ENCODE measurements around the gene LTBP3. TPM values are rescaled to one million over a fixed set of nuclear protein-coding genes. Genes with fewer than 3 reads are reported as not detected.

The LTBP3 gene
- total RNA-seq, 1 experiment from 2014 or later: 1.3 TPM

GRCh38 chr11:65501472-65502273 lies 56.5 kb downstream of the LTBP3 start:
- Histone ChIP-seq H3K9ac (ENCODE audit: low read length) (peak overlapping the region; percentile 89), H3K79me2 (ENCODE audit: low read length) (peaks cover 47% of the 10 kb centered on the region), H3K4me2 (ENCODE audit: low read depth, low read length, poor library complexity, severe bottlenecking) (peak overlapping the region; percentile 99), H3K4me3 (ENCODE audit: low read length) (peak overlapping the region; percentile 83), H4K20me1 (ENCODE audit: insufficient read depth, low read depth, low read length) (peaks cover 64% of the 10 kb centered on the region), H3K27ac (ENCODE audit: low read length) (peak overlapping the region; percentile 99), H3K4me1 (ENCODE audit: low read length) (peaks cover 80% of the 10 kb centered on the region), H3K9me3 (ENCODE audit: low read length) (no peaks in the 10 kb centered on the region), H3K27me3 (ENCODE audit: low read length) (no peaks in the 10 kb centered on the region), H3K9me2 (replicated peaks; ENCODE audit: insufficient read depth, low read length) (no peaks in the 10 kb centered on the region), H3K36me3 (ENCODE audit: insufficient read depth, low read length) (peaks cover 66% of the 10 kb centered on the region), H2AFZ (ENCODE audit: low read length) (no peak overlapping the region)
- peak; percentile 67 for DNase-seq

DNA sequence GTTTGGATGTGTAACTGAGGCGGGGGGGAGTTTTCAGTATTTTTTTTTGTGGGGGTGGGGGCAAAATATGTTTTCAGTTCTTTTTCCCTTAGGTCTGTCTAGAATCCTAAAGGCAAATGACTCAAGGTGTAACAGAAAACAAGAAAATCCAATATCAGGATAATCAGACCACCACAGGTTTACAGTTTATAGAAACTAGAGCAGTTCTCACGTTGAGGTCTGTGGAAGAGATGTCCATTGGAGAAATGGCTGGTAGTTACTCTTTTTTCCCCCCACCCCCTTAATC lies 57.0 kb downstream of the LTBP3 start:
- peak overlapping the region; percentile 83 for H3K4me3 ChIP-seq (ENCODE audit: low read length)

GRCh38 chr11:65500387-65501185 lies 57.6 kb downstream of the LTBP3 start:
- Histone ChIP-seq H3K9me3 (ENCODE audit: low read length) (no peaks in the 10 kb centered on the region), H3K9ac (ENCODE audit: low read length) (peak overlapping the region; percentile 89), H3K4me2 (ENCODE audit: low read depth, low read length, poor library complexity, severe bottlenecking) (peak overlapping the region; percentile 99), H2AFZ (ENCODE audit: low read length) (no peak overlapping the region), H3K4me1 (ENCODE audit: low read length) (peaks cover 74% of the 10 kb centered on the region), H4K20me1 (ENCODE audit: insufficient read depth, low read depth, low read length) (peaks cover 63% of the 10 kb centered on the region), H3K36me3 (ENCODE audit: insufficient read depth, low read length) (peaks cover 66% of the 10 kb centered on the region), H3K9me2 (replicated peaks; ENCODE audit: insufficient read depth, low read length) (no peaks in the 10 kb centered on the region), H3K79me2 (ENCODE audit: low read length) (peaks cover 47% of the 10 kb centered on the region), H3K4me3 (ENCODE audit: low read length) (peak overlapping the region; percentile 83), H3K27ac (ENCODE audit: low read length) (peak overlapping the region; percentile 99), H3K27me3 (ENCODE audit: low read length) (no peaks in the 10 kb centered on the region)
- DNase-seq: peak; percentile 82

More for the DNA sequence above, 57.0 kb downstream of the LTBP3 start:
- Histone ChIP-seq H3K4me1 (ENCODE audit: low read length) (peaks cover 80% of the 10 kb centered on the region), H3K36me3 (ENCODE audit: insufficient read depth, low read length) (peaks cover 66% of the 10 kb centered on the region), H3K4me2 (ENCODE audit: low read depth, low read length, poor library complexity, severe bottlenecking) (peak overlapping the region; percentile 99), H3K9me3 (ENCODE audit: low read length) (no peaks in the 10 kb centered on the region), H3K9ac (ENCODE audit: low read length) (peak overlapping the region; percentile 89), H3K79me2 (ENCODE audit: low read length) (peaks cover 47% of the 10 kb centered on the region), H2AFZ (ENCODE audit: low read length) (no peak overlapping the region), H3K27me3 (ENCODE audit: low read length) (no peaks in the 10 kb centered on the region), H3K9me2 (replicated peaks; ENCODE audit: insufficient read depth, low read length) (no peaks in the 10 kb centered on the region), H4K20me1 (ENCODE audit: insufficient read depth, low read depth, low read length) (peaks cover 64% of the 10 kb centered on the region), H3K27ac (ENCODE audit: low read length) (peak overlapping the region; percentile 99)
- peak; percentile 70 for DNase-seq

GRCh38 chr11:65499713-65500386 lies 58.3 kb downstream of the LTBP3 start:
- DNase-seq: peak; percentile 67
- Histone ChIP-seq H3K4me2 (ENCODE audit: low read depth, low read length, poor library complexity, severe bottlenecking) (peak overlapping the region; percentile 99), H3K9me2 (replicated peaks; ENCODE audit: insufficient read depth, low read length) (no peaks in the 10 kb centered on the region), H3K27me3 (ENCODE audit: low read length) (no peaks in the 10 kb centered on the region), H3K9me3 (ENCODE audit: low read length) (no peaks in the 10 kb centered on the region), H4K20me1 (ENCODE audit: insufficient read depth, low read depth, low read length) (peaks cover 56% of the 10 kb centered on the region), H3K79me2 (ENCODE audit: low read length) (peaks cover 47% of the 10 kb centered on the region), H3K36me3 (ENCODE audit: insufficient read depth, low read length) (peaks cover 59% of the 10 kb centered on the region), H2AFZ (ENCODE audit: low read length) (no peak overlapping the region), H3K4me3 (ENCODE audit: low read length) (peak overlapping the region; percentile 83), H3K9ac (ENCODE audit: low read length) (peak overlapping the region; percentile 89), H3K4me1 (ENCODE audit: low read length) (peaks cover 67% of the 10 kb centered on the region), H3K27ac (ENCODE audit: low read length) (peak overlapping the region; percentile 99)

- Histone ChIP-seq H4K20me1 (ENCODE audit: insufficient read depth, low read depth, low read length) (peaks cover 49% of the 10 kb centered on the region), H3K9ac (ENCODE audit: low read length) (peak within 1 kb of the TSS; percentile 89), H3K36me3 (ENCODE audit: insufficient read depth, low read length) (peaks cover 52% of the 10 kb centered on the region), H3K27me3 (ENCODE audit: low read length) (no peaks in the 10 kb centered on the region), H3K4me3 (ENCODE audit: low read length) (peak within 1 kb of the TSS; percentile 83), H3K27ac (ENCODE audit: low read length) (peak within 1 kb of the TSS; percentile 99), H3K9me3 (ENCODE audit: low read length) (no peaks in the 10 kb centered on the region), H3K4me1 (ENCODE audit: low read length) (peaks cover 65% of the 10 kb centered on the region), H3K79me2 (ENCODE audit: low read length) (peaks cover 47% of the 10 kb centered on the region), H3K4me2 (ENCODE audit: low read depth, low read length, poor library complexity, severe bottlenecking) (peak within 1 kb of the TSS; percentile 99), H2AFZ (ENCODE audit: low read length) (peak within 1 kb of the TSS; percentile 55; the same call in 1 of the 2 replicates), H3K9me2 (replicated peaks; ENCODE audit: insufficient read depth, low read length) (no peaks in the 10 kb centered on the region)
- DNase-seq: peak; percentile 97
Observed at GRCh38 chr11:65498977-65499712, 59.0 kb downstream of the LTBP3 start, which contains the start of gene MALAT1. Gene MALAT1 (plus strand): TSS chr11:65499045.

DNA sequence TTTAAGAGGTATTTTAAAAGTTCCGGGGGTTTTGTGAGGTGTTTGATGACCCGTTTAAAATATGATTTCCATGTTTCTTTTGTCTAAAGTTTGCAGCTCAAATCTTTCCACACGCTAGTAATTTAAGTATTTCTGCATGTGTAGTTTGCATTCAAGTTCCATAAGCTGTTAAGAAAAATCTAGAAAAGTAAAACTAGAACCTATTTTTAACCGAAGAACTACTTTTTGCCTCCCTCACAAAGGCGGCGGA lies 59.5 kb downstream of the LTBP3 start:
- Histone ChIP-seq H3K9ac (ENCODE audit: low read length) (peak overlapping the region; percentile 89), H3K4me2 (ENCODE audit: low read depth, low read length, poor library complexity, severe bottlenecking) (peak overlapping the region; percentile 99), H3K9me3 (ENCODE audit: low read length) (no peaks in the 10 kb centered on the region)

GRCh38 chr11:65498042-65498726 lies 60.0 kb downstream of the LTBP3 start:
- Histone ChIP-seq H3K36me3 (ENCODE audit: insufficient read depth, low read length) (peaks cover 42% of the 10 kb centered on the region), H3K4me2 (ENCODE audit: low read depth, low read length, poor library complexity, severe bottlenecking) (peak overlapping the region; percentile 99), H3K9me3 (ENCODE audit: low read length) (no peaks in the 10 kb centered on the region), H3K4me3 (ENCODE audit: low read length) (peak overlapping the region; percentile 83), H2AFZ (ENCODE audit: low read length) (peak overlapping the region; percentile 55; the same call in 1 of the 2 replicates), H3K9ac (ENCODE audit: low read length) (peak overlapping the region; percentile 89), H3K4me1 (ENCODE audit: low read length) (peaks cover 64% of the 10 kb centered on the region), H3K27me3 (ENCODE audit: low read length) (no peaks in the 10 kb centered on the region), H3K27ac (ENCODE audit: low read length) (peak overlapping the region; percentile 99), H3K9me2 (replicated peaks; ENCODE audit: insufficient read depth, low read length) (no peaks in the 10 kb centered on the region), H3K79me2 (ENCODE audit: low read length) (peaks cover 43% of the 10 kb centered on the region), H4K20me1 (ENCODE audit: insufficient read depth, low read depth, low read length) (peaks cover 39% of the 10 kb centered on the region)
- peak; percentile 92 for DNase-seq

More for the DNA sequence above, 59.5 kb downstream of the LTBP3 start:
- no peak for DNase-seq
- H3K27me3 ChIP-seq (ENCODE audit: low read length): no peaks in the 10 kb centered on the region
- peaks cover 44% of the 10 kb centered on the region for H4K20me1 ChIP-seq (ENCODE audit: insufficient read depth, low read depth, low read length)
- peaks cover 64% of the 10 kb centered on the region for H3K4me1 ChIP-seq (ENCODE audit: low read length)
- H2AFZ ChIP-seq (ENCODE audit: low read length): peak overlapping the region; percentile 55; the same call in 1 of the 2 replicates
- no peaks in the 10 kb centered on the region for H3K9me2 ChIP-seq (replicated peaks; ENCODE audit: insufficient read depth, low read length)
- peaks cover 47% of the 10 kb centered on the region for H3K36me3 ChIP-seq (ENCODE audit: insufficient read depth, low read length)
- H3K79me2 ChIP-seq (ENCODE audit: low read length): peaks cover 44% of the 10 kb centered on the region
- H3K4me3 ChIP-seq (ENCODE audit: low read length): peak overlapping the region; percentile 83
- H3K27ac ChIP-seq (ENCODE audit: low read length): peak overlapping the region; percentile 99
